ENCODE measurements around the gene PFDN2.

Gene PFDN2

DNA sequence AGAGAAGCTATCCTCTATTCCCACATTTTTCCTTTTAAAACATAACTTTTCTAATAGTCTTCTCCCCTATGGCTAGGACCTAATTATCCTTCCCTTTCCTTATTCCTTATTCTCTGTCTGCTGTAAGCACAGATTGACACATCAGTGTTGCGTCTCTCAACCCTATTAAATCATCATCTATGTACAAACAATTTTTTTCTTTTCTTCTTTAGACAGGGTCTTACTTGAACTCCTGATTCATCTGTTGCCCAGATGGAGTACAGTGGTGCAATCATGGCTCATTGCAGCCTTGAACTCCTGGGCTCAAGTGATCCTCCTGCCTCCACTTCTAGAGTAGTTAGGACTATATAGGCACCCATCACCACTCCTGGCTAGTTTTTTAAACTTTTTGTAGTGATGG, 11.4 kb downstream of the PFDN2 start:
- no peak for DNase-seq (ENCODE audit: insufficient read length, low spot score)
- FAIRE-seq = no peak

DNA sequence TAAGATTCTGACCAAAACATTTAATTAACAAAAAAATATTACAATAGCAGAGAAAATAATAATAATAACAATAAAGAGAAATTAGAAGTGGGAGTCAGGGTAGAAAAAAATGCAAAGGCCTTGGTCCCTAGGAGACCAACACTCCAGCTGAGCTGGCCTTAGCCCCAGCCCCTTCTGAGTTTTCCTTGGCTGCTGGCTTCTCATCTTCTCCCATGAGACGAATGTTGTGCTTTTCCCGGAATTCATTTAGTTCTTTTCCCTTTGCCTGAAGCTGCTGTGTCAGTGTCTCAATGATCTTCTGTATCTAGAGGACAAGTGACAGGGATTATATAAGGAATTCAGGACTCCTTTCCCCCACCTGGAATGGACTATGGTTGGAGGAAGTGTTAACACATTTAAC, 17.3 kb downstream of the PFDN2 start:
- DNase-seq (ENCODE audit: insufficient read length, low spot score) = no peak
- no peak for FAIRE-seq

DNA sequence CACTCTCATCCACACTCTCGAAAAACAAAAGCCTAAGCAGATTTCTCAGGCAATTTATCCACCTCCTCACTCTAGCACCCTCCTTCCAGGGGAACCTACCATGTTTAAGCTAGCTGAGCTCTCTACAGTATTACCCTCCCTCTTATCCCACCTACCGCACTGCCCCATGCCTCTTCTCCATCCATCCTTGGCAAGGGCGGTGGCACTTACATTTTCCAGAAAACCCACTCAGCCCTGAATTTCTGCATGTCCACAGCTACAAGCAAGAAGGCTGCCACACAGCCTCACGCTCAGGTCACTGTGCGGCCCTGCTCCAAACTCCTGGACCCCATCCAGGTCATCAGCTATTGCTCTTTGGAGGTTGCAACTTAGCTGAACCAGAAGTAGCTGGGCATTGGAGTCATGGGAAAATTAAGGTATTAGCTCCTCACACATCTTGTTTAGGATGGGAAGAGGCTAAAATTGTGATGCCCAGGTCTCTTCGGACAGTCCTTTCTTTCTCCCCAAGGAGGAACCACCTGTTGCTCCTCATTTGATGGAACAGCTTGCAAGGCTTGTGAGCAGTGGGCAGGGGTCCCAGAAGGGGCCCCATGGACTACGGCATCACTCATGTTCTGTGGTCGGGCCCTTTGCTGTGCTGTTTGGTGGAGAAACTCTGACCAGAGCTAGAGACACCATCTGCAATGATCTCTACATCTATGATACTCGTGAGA, 18.6 kb downstream of the PFDN2 start:
- FAIRE-seq (no peak), DNase-seq (ENCODE audit: insufficient read length, low spot score) (no peak)

DNA sequence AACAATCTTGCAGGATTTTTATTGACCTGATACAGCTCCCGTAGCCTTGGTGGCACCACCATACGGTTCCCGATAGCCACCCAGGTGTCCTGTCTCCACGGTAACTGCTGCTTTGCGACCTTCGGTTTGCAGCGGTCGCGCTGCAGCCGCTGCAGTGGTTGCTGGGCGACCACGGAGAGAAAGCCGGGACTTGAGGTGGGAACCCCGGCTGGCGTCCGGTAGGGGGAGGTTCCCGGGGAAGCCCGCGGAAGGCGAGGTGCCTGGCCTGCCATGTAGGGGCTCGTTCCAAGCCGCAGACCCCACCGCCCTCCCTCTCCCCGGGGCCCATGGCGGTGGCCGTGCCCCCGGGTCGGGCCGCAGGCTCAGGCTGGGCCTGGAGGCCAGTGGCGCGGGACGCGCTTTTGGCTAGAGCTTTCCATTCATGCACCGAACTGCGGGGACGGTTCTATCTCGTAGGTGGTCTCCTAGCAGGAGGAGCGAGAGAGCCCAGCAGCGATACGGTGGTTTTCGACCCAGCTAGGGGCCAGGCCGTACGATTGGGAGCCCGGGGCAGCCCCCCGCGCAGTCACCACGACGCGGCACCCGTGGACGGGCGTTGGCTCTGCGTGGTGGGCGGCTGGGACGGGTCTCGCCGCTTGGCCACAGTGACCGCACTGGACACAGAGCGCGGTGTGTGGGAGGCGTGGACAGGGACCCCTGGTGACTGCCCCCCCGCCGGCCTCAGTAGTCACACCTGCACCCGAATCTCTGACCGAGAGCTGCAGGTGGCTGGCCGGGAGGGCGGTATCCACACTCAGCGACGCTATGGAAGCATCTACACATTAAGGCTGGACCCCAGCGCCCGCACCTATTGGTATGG, 19.4 kb downstream of the PFDN2 start, which contains the start of gene KLHDC9:
Gene KLHDC9, plus strand, starts transcription at position 152 of the 859 bp plus-strand sequence. Its CDS starts 175 bp downstream, at position 327.
- peak; percentile 91 for FAIRE-seq
- peak; percentile 93 for DNase-seq (ENCODE audit: insufficient read length, low spot score)

DNA sequence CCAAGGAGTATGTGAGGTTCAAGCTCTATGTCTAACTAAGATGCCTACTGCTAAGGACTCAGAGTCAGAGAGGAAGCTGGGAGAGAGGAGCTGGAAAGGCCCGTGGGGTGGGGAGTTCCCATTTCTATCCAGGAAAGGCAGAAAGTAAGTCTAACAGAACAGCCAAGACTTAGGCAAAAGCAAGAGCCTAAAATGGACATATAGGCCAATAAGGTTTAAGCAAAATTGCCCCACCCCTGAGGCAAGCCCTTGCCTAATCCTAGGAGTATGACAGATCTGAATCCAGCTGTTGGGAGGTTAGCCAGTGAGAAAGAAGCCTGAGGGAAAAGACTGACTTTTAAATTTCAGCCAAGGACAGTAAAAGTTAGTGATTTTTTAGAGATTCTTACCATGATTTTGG, 21.3 kb downstream of the PFDN2 start:
- peak; percentile 37 for FAIRE-seq
- DNase-seq (ENCODE audit: insufficient read length, low spot score) = no peak

DNA sequence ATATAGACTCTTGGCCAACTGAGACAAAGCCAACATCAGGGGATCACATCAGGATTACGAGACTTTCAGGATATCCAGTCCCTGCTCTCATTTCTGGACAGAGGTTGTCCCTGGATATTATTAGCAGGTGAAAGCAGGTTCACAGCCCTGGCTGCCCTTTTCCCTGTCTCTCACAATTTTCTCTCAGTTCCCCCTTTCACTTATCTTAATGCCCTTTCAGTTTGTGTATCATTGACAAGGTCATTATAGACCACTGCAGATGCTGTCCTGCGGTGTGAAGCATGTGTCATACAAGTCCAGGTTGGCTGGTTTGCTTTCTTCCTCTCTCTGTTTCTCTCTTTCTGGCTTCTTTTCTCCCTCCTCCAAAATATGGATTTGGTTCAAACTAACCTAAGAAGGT, 21.8 kb downstream of the PFDN2 start:
- FAIRE-seq = peak; percentile 44
- peak; percentile 59 for DNase-seq (ENCODE audit: insufficient read length, low spot score)

DNA sequence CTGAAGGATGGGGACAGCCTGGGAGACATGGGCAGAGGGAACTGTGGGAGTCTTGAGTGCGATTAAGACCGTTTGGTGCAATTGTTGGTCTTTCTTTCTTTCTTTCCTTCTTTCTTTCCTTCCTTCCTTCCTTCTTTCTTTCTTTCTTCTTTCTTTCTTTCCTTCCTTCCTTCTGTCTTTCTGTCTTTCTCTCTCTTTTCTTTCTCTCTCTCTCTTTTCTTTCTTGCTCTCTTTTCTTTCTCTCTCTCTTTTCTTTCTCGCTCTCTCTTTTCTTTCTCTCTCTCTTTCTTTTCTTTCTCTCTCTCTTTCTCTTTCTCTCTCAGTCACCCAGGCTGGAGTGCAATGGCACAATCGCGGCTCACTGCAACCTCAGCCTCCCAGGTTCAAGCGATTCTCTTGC, 22.6 kb downstream of the PFDN2 start:
- no peak for DNase-seq (ENCODE audit: insufficient read length, low spot score)
- no peak for FAIRE-seq

DNA sequence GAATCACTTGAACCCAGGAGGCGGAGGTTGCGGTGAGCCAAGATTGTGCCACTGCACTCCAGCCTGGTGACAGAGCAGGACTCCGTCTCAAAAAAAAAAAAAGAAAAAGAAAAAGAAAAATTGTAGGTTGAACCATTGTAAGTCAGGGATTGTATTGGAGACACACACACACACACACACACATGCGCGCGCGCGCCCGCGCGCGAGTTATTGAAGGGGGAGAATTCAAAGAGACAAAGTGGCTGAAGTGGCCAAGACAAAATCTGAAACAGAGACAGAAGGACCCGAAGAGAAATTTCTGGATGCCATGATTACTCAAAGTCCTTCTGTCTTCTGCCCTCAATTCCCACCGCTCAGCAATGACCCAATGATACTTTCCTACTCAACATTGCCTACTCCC, 23.4 kb downstream of the PFDN2 start:
- DNase-seq (ENCODE audit: insufficient read length, low spot score) (no peak), FAIRE-seq (no peak)

DNA sequence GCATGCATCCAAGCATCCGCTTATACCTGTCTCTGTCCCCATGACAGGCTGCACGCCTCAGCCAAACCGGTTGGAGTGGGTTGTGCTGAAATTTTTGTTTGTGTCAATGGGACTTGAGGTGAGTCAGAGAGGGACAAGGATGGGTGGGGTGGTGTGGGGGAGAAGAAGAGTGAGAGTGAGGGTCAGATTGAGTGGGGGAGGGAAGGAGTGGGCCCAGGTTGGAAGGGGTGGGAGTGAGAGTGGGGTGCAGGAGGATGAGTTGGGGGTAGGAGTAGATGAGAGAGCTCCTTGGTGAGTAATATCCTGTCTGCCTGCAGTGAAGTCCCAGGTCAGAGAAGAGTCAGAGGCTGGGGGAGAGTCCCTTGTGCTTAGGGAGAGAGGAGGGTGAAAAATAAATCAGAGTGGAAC, 25.2 kb downstream of the PFDN2 start:
- no peak for DNase-seq (ENCODE audit: insufficient read length, low spot score)
- FAIRE-seq = no peak

DNA sequence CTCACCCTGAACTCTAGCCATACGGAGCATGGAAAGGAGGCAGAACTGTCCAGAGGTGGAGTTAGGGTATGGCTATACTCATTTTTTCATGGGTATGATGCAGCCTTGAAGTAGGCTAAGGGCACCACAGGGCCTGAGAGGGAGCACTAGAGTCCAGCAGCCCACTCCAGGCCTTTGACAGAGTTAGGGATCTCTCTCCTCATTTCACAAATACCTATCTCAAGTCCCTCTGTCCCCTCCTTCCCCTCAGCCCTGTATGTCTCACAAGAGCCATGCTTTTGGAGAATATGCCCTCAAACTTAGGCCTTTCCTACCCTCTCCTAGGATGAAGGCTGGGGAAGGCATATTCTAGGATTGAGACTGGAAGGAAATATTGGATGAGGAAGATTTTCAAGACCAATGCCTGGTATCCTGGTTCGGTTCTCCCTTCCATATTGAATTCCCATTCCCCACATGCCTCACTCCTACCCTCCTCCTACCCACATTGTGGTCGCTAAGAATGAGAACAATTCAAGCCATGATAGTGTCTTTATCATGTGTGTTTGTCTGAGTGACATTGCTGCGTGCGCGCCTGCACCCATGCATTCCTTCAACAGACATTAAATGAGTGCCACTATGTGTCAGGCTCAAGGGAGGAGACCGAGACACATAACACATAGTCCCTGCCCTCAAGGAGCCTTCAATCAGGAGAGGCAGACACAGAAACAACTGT, 25.9 kb downstream of the PFDN2 start:
- no peak for FAIRE-seq
- DNase-seq (ENCODE audit: insufficient read length, low spot score) = no peak

DNA sequence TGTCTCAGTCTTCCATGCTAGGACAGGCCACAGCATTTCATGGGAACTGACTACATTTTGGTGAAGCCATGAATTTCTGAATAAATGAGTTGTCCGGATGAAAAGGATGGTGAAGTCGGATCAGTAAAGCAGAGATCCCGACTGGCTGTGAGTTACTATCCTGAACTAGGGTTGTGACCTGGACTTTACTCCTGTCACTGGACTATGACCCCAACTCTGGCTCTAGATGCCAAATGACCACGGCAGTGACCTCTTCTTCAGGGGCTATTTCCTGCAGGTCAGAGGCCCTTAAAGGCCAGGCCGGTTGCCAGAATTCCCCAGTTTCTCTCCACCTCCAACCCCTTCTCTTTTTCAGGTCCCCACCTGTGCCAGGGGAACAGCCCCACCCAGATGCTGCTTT, 26.7 kb downstream of the PFDN2 start:
- DNase-seq (ENCODE audit: insufficient read length, low spot score) = no peak
- no peak for FAIRE-seq

DNA sequence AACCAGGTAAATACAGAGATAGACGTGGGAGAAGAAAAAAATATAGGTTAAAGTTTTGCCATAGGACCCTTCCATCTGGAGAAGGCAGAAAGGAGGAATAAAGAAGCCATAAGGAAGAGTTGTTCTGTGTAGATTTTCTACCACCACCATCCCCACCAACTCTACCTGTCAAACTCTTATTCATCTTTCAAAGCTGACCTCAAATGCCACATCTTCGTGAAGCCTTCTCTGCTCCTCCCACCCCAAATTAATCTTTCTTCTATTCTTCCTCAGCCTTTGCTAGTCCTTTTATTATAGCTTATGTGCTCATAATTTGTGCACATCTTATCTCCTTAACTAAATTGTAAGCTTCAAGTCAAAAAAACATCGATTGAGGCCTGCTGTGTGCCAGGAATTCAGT, 27.2 kb downstream of the PFDN2 start:
- FAIRE-seq = no peak
- DNase-seq (ENCODE audit: insufficient read length, low spot score) = no peak

DNA sequence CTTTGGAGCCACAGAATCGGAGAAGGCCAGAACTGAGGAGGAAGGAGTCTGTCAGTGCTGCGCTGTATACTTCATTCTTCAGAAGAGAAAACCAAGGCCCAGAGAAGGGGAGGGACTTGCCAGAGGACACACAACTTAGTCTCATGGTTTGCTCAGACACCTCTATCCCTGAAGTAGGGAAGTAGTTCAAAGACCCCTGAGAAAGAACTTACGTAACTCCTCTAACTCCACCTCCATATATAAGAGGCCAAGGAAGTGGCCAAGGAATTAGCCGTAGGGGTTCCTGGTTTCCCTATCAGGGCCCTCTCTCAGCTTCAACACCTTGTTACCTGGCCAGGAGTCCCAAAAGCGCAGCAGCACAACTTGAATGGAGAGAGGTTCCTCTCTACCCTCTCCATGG, 27.9 kb downstream of the PFDN2 start:
- no peak for DNase-seq (ENCODE audit: insufficient read length, low spot score)
- FAIRE-seq = no peak

DNA sequence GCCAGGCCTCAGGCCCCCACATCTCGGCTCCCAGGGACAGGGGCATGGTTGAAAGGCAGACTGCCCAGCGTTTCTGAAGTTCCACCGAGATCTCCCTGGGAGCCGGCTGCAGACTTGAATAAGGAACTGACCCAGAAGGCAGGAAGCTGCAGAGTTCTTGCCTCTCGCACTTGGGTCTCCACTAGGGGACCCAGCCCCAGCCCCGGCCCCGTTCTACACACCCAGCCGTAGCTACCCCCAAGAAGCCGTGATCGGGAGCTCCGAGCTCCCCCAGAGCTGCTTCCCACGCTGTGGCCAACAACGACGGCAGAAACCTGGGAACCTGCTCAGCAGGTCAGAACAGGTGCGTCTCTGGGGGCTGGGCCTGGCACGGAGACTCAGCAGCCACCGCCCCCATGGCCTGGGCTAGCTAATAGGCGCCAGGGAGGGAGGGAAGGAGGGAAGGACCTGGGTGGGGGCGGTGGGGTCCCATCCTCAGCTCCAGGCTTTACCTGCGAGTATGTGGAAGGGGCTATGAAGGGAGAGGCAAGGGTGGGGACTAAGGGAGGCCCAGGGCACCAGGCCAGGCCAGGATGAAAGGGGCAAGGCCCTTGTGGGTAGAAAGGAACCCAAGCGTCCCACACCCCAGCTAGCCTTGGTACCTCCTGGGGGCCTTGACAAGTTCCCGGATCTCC, 28.4 kb downstream of the PFDN2 start, which contains the start of gene NECTIN4:
Gene NECTIN4, minus strand, starts transcription at position 308 of the 674 bp plus-strand sequence. Its CDS starts 262 bp downstream, at position 46.
- FAIRE-seq (no peak), DNase-seq (ENCODE audit: insufficient read length, low spot score) (no peak)

DNA sequence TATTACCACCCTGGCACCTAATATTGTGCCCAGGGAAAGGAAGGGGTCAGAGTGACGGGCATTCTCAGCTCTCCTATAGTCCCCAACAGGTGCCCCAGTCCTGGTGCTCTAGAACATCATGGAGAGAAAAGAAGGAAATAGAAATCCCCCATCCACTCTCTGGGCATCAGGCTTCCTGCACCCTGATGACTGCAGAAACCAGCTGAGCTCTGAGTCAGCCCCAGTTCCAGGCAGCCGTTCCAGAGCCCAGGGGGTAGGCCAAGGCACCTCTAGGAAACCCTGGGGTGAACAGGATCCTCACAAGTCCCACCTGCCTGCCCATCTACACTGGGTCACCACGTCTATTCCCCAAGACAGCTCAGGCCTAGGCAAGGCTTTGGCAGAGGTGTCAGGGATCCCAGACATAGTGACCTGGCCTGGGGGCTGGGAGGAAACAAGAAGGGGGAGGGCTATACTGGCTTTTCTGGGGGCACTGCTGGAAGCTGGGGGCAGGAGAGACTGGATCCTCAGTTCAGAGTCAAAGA, 29.2 kb downstream of the PFDN2 start:
- FAIRE-seq = no peak
- DNase-seq (ENCODE audit: insufficient read length, low spot score) = no peak

DNA sequence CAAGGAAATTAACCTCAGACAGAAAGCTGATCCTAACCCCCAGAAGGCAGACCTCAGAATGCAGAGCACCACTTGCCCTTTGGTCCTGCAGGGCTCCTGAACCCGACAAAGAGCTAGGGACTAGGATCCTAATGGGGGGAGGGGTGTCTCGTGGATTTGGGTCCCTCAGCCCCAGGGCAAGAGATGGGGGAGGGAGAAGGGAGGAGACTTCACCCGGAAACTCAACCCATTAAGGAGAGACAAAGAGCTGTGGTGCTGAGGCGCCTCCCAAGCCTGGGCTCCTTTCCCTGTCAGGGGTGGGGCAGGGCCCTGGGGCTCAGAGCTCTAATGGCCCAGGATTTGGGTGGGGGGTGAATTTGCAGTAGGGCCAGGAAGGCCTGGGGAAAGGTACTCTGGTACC, 31.4 kb downstream of the PFDN2 start:
- FAIRE-seq = no peak
- DNase-seq (ENCODE audit: insufficient read length, low spot score) = no peak

DNA sequence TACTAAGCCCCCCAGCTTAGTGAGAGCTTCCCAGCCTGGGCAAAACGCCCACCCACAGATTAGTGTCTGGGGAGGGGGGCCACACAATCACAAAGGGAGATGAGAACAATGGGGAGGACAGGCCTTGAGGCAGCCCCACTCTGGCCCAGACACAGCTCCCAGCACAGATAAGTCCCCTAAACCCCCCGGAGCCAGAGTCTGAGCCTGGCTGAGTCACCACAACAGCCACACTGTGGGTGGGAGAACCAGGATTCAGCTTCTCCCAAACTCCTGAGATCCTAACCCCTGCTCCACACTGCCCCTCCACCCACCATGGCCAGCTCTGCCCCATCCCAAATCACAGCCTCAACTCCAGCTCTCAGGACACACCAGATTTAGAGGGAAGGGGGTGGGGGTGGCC, 32.7 kb downstream of the PFDN2 start:
- FAIRE-seq = no peak
- no peak for DNase-seq (ENCODE audit: insufficient read length, low spot score)

DNA sequence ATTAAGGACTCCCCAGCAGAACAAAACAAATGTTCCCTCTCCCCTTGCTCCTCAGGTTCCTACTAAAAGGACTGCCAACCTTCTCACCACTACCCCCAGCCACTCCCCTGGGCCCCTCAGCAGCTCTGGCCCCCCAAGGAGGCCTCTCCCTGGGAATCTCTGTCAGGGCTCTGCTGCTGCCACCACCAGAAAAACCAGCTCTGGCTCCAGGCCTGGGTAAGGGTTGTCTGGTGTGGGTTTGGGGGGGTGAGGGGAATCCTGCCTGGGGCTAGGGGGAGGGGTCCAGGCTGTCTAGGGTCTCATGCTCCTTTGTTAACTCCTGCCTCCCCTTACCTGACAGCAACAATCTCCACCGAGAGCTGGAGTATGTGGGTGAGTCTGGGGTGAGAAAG, 33.2 kb downstream of the PFDN2 start:
- no peak for DNase-seq (ENCODE audit: insufficient read length, low spot score)
- no peak for FAIRE-seq

DNA sequence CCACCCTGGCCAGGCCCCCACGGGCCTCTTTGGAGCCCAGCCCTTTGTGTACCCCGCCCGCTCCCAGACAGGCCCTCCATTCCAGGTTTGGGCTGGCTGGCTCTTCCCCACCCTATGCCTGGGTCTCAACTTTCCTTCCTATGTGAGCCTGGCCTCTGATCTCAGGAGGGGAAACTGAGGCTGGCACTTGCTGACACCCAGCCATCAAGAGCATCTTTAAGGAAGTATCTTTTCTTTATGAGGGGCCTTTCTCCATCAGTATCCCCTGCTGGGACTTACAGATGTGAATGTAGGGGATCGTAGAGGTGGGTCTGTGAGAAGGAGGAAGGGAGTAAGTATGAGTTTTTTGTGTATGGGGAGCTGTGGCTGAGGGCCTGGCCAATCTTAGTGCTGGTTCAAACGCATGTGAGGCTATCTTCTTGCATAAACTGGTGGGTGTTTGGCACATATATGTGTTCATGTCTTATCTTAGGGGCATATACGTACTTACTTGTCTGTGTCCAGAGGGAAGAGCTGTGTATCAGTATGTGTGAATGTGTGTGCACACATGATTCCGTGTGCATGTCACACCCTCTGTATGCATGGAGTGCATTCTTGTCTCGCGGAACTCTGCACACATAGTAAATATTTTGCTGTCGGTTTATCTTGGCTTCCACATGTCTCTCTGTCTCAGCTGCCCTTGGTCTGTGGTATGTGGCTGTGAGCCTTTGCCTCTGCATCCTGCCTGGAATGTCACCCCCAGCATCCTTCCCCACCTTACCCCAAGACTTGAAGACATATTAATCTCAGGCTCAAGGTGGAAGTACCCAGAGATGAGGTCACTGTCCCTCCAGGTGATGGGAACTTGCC, 33.9 kb downstream of the PFDN2 start:
- DNase-seq (ENCODE audit: insufficient read length, low spot score) = no peak
- FAIRE-seq = no peak

Data from GM19239 (cell line).